Mesenteric fat pad (tissue), 1 donor: Measurements from ENCODE around the gene MXD3. TPM values are rescaled to one million over a fixed set of nuclear protein-coding genes. Genes with fewer than 3 reads are reported as not detected.
"Not testable (repeated sequence)": the region's sequence is repeated elsewhere in the genome, so short reads cannot be mapped to it uniquely, and the experiment has no call there.

ENCODE experiments used
- DNase-seq: peaks from one replicate; pipeline ENCODE4 v3.0.0-alpha.2; 2020; ENCODE audit warnings: low spot score
- total RNA-seq: library from RNA; stranded (reverse); fragmentation: NEBNext Ultra II Directional; extraction: Animal tissue kit (Norgen Biotek cat#: 25700); gene quantifications from one replicate; pipeline ENCODE4 v1.2.1, GENCODE V29; 2021
- donor health status: DM: yes; HTN: yes; CAD: no.

Gene MXD3
- total RNA-seq, 1 donor from 2014 or later, result 7.2 TPM

GRCh38 chr5:177325868-177326381, 14.2 kb upstream of the MXD3 start:
- no peak for DNase-seq

GRCh38 chr5:177320879-177321278, 9.2 kb upstream of the MXD3 start:
- no peak for DNase-seq

DNA sequence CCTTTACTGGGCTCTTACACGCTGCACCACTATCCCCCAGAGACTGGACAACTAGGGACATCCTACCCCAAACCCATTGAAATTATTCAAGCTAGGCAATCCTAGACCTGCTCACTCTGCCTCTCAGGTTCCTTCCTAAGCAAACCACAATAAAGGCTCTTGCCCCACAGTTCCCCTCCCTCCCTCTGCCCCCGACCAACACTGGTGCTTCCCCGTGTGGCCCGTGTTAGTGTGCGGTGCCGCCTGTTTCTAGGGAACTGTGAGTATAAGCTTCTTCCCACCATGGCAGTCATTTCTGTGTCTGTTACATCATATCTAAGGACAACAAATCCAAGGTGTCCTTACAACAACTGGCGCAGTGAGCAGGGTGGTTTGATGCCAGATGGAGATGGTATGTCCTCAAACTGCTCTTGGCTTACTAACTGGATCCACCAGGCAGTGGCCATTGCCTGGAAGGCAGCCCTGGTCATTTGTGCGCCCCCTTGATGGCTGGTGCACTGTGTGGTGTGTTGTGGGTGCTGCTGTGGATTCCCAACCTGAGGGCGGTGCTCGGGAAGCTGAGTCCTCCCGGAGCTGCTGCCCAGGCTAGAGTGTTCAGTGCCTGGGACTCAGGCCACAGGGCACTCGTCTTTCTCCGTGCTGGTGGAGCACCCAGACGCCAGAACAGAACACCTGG, 8.4 kb upstream of the MXD3 start:
- DNase-seq, result no peak

DNA sequence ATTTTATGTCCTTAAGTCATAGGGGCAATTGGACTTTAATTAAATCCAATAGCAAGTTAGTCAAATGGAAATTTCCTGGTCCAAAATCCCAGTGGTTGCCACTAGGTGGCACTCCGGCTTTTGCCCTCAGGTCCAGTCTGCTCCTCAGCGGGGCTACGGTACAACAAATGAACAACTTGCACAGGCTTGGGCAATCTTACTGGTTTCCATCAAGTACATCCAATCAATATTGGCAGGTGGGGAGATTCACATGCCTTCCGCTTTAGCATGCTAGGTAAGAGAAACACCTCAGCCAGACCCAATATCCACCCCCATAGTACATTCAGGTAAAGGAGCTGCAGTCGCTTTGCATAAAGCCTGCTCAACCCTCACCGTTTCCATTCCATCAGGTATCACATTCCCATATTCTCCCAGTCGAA, 6.3 kb upstream of the MXD3 start:
- DNase-seq, result no peak

- DNase-seq, result no peak
These were observed 4.3 kb upstream of the MXD3 start for GRCh38 chr5:177316005-177316404.

- no peak for DNase-seq
These were observed 3.7 kb upstream of the MXD3 start for GRCh38 chr5:177315411-177315810.

DNA sequence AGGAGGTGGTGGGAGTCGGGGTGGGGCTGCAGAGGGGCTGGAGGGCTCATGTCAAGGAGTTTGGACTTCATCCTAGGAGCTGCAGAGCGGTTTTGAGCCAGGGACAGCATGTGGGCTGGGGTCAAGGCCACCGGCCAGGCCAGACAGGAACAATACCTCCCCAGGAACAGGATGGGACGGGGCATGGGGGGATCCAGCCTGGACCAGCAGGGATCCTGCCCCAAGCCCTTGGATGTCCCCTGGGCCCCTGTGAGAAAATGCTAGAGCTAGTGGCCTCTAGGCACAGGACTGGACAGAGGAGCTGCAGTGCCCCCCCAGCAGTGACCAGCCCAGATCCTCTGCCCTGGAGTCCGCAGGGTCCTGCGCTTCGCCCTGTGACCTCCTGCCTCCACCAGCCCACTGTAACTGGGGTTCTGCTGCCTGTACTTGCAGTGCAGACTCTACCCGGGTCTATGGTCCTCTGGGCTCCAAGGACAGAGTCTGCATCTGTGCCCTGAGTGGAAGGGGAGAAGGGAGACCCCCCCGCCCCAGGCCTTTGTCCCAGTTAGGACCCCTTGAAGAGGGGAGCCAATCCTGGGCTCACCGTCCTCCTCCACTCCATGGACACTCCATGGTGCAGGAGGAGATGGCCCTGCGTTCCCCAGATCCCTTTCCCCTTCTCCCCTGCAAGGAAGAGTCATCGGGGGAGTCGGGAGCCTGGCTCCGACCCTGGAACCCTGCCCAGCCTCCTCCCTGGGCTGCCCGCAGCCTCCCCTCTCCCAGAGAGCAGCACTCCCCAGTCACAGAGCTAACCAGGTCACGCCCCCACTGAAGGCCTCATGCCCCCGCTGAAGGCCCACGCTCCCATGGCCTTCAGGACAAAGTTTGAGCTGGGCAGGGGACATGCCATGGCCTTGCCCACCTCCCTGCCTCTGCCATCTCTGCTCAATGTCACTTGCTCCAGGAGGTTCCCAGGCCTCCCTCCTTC, 3.0 kb upstream of the MXD3 start:
- DNase-seq, result no peak

DNA sequence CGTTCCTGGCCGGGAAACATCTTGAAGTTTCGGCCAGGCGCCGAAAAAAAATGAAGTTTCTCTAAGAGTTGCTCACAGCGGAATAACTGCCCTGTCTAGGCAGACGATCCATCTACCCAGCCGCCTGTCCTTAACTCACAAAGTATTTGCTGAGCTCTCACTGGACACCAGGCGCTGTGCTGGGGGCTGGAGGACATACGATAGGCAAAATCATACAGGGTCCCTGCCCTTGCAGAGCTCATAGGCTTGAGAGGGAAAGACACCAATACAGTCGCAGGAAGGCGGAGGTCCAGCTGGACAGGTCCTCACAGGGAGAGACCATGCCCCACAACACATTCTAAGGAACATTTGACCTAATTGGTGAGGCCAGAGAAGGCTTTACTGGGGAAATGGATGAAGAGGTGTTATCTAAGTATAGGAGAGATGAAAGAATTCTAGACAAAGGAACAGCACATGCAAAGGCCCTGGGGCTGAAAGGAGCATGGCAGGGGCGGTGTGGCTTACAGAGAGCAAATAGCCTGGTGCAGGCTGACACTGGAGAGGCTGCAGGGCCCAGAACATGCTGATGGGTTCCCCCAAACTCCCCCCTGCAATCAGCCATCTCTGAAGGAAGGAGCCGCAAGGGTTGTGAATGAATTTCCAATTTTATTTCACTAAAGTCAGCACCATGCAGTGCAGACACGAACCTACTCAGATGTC, 2.0 kb upstream of the MXD3 start:
- DNase-seq, result no peak

DNA sequence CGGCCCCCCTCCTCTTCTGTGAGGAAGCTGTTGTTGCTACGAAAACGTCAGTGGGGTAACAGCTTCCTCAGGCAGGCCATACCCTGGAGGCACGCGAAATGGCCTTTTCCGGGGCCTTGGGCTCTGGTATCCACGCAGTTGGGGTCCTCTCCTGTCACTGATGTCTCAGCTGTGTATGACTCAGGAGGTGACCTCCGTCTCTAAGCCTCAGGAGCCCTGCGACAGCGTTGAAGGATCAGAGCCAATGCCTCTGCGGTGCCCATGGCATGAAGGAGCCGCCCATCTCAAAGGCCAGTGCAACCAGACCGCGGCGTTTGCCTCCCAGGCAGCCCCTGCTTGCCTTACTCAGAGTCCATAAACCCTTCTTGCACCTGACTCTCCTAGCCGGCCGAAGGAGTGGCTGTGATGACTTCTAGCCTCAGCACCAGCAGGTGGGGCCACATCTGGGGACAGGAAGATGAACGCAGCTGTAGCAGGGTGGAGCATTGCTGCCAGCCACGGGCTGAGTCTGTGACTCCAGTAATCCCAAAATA, 1.0 kb upstream of the MXD3 start:
- no peak for DNase-seq

DNA sequence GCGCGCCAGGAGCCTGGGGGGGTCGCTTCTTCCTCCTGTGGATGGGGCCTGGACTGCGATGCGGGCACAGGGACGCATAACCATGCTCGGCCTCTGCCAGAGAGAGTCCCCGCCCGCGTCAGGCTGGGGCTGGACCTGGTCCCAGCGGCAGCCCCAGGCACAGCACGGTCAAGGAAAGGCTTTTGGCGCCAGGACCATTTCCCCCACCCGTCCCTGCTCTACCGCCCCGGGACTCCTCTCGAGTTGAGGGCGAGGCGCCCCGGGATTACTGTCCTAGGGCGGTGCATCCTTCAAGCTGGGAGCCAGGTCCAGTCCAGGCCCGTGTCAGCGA, 341 bp downstream of the MXD3 start:
- DNase-seq, result no peak

DNA sequence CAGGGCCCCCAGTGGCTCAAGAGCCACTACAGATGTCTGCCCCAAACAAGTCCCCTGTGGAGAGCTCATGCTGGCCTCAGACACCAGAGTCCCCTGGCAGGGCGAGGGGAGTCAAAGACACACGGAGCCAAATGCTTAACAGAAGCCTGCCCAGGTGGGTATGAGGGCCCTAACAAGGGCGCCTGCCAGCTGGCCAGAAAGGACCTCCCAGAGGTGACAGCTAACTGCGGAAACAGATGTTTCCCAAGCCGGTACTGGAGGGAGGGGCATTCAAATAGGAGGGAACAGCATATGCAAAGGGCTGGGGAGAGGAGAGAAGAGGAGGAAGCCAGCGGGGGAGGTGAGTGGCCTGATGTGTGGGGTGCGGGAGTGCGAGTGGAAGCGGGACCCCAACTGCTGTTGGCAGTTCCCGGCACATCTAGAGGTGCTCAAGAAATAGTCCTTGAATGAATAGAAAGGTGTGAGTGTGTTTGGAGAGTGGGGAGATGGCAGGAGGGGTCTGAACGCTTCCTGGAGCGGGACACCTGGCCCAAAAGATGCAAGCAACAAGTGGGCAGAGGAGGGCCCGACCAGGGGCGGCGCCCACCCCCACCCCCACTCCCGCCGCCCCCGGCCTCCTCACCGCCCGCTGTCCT, 824 bp downstream of the MXD3 start:
- no peak for DNase-seq

GRCh38 chr5:177310332-177310731, 1.4 kb downstream of the MXD3 start:
- DNase-seq, result no peak

GRCh38 chr5:177309351-177310191, 2.1 kb downstream of the MXD3 start:
- no peak for DNase-seq

GRCh38 chr5:177308740-177309139, 3.0 kb downstream of the MXD3 start:
- DNase-seq, result no peak

- DNase-seq, result no peak
These were observed 3.9 kb downstream of the MXD3 start for GRCh38 chr5:177307544-177308363.

GRCh38 chr5:177306674-177307543, 4.8 kb downstream of the MXD3 start:
- no peak for DNase-seq

GRCh38 chr5:177306103-177306640, 5.5 kb downstream of the MXD3 start:
- DNase-seq, result not testable (repeated sequence)
